ENCODE results near the gene SH2D2A. TPM values are rescaled to one million over a fixed set of nuclear protein-coding genes. Genes with fewer than 3 reads are reported as not detected.

SH2D2A gene
- total and polyA plus RNA-seq, 7 donors, result 0.25 to 0.82 (median 0.41) TPM; not detected in 1

GRCh38 chr1:156860113-156860627 lies 43.5 kb upstream of the SH2D2A start:
- WGBS, 3 donors, result 1% methylated on average over 35 of the region's 35 CpGs
- peak; percentile 85 for TF ChIP-seq CTCF (IDR thresholded peaks at IDR 0.05)
- H3K4me1 ChIP-seq, result peaks cover 19% of the 10 kb centered on the region
- no peaks in the 10 kb centered on the region for H3K36me3 ChIP-seq (ENCODE audit: insufficient read depth in 1 of 2, low read depth in 1 of 2)
- no peaks in the 10 kb centered on the region for H3K9me3 ChIP-seq
- peak; percentile 44 to 73 for DNase-seq
- H3K4me3 ChIP-seq, result peak overlapping the region; percentile 59
- peaks cover 0 to 71% (median 17%) of the 10 kb centered on the region in 3 donors for H3K27me3 ChIP-seq (ENCODE audit: insufficient read depth in 3 of 3, low read length in 2 of 3)
- no peak overlapping the region for H3K27ac ChIP-seq
- intact Hi-C loops (cut with DNase I), result loop anchor here in 1 of 2 donors (2.0 kb wide), 1 partner anchor 21 kb away; no protein-coding TSS in a partner anchor
- ATAC-seq, result peak; percentile 65 to 93 (median 84)

DNA sequence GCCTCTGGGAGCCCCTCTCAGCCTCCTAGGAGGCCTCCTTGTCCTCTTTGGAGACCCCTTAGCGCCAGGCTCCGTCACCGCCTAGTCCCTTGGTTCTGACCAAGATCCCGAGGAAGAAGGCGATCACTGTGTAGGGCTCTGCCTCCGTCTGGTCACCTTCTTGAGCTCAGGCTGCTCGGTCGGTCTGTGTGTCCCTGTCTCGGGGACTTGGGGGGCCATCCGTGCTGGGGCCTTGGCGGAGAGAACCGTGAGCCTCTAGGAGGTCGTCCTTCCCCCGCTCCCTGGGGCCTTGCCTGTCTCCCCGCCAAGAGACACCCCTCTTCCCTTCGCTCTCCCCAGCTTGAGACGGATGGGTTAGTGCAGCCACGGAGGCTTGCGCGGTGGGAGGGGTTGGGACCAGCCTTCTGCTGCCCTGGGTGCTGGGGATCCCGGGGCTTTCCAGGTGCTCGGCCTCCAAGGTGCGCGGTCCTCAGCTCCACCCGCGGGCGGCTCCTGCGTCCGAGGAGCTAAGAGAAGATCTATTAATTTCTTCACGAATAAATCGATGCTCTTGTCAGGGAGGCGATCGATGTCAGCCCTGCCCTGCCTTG lies 43.0 kb upstream of the SH2D2A start:
- no peaks in the 10 kb centered on the region for H3K36me3 ChIP-seq (ENCODE audit: insufficient read depth in 1 of 2, low read depth in 1 of 2)
- intact Hi-C loops (cut with DNase I), result loop anchor here (1.0 to 2.0 kb wide), 2 partner anchors 21 to 61 kb away; no protein-coding TSS in a partner anchor
- no peak overlapping the region for H3K27ac ChIP-seq
- no peak for TF ChIP-seq CTCF (IDR thresholded peaks at IDR 0.05)
- DNase-seq, result no peak
- H3K9me3 ChIP-seq, result no peaks in the 10 kb centered on the region
- 1 to 3% (median 1%) methylated on average over 31 to 33 of the region's 33 CpGs for WGBS, 3 donors
- ATAC-seq, result peak; percentile 27 to 67 (median 54)
- peak overlapping the region; percentile 59 for H3K4me3 ChIP-seq
- peaks cover 0 to 71% (median 17%) of the 10 kb centered on the region in 3 donors for H3K27me3 ChIP-seq (ENCODE audit: insufficient read depth in 3 of 3, low read length in 2 of 3)
- H3K4me1 ChIP-seq, result peaks cover 19% of the 10 kb centered on the region

DNA sequence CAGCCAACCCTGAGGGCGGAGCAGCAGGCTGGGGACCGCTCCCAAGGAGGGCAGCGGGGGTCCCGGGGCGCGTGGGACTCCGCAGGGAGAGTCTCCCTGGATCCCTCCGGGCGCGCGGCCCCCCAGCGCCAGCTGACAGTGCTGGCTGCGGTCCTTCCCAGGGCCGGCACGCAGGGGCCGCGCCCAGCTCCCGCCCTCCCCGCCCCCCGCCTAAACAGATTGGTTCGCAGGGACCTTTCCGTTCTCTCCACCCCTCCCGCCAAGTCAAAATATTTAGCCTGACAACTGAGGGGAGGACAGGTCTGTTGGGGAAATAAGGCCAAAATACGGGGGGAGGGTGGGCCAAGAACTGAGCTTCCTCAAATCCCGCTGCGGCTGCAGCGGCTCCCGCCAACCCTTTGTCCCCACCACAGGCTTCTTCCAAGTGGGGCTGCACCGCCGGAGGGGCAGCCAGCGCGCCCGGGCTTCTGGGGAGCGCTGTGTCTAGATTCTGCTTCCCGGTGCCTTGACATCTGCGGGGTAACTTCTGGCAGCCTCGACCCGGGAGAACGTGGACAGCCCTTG lies 42.4 kb upstream of the SH2D2A start, which contains the start of gene INSRR:
Gene INSRR (minus strand): TSS at position 159 of the 564 bp plus-strand sequence. CDS start 496 bp downstream, outside the sequence.
- no peak for TF ChIP-seq CTCF (IDR thresholded peaks at IDR 0.05)
- peak within 1 kb of the TSS; percentile 59 for H3K4me3 ChIP-seq
- WGBS, 3 donors, result 2 to 4% (median 2%) methylated on average over 34 to 39 of the region's 39 CpGs
- intact Hi-C loops (cut with DNase I), result loop anchor here (1.0 to 2.0 kb wide), 2 partner anchors 20 to 61 kb away; no protein-coding TSS in a partner anchor
- H3K9me3 ChIP-seq, result no peaks in the 10 kb centered on the region
- H3K36me3 ChIP-seq (ENCODE audit: insufficient read depth in 1 of 2, low read depth in 1 of 2), result no peaks in the 10 kb centered on the region
- peak in 3 of 4 donors; percentile 13 to 23 (median 14) for ATAC-seq
- no peak for DNase-seq
- peaks cover 0 to 65% (median 17%) of the 10 kb centered on the region in 3 donors for H3K27me3 ChIP-seq (ENCODE audit: insufficient read depth in 3 of 3, low read length in 2 of 3)
- H3K27ac ChIP-seq, result no peak within 1 kb of the TSS
- H3K4me1 ChIP-seq, result peaks cover 19% of the 10 kb centered on the region

DNA sequence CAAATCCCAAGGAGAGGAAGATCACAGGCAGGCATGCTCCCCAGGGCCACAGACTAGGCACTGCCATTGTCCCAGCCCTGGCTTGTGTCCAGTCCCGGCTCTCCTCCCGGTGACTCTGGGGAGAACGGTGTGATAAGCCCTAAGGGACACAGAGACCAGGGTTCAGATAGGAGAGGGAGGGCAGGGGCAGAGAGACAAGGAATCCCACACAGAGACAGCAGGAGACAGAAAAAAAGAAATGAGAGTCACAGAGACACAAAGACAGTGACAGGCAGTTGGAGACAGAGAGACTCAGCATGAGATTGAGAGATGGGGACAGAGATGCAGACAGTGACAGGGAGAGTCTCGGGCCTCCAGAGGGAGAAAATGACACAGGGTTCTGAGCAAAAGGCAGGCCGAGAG lies 41.9 kb upstream of the SH2D2A start:
- no peak for TF ChIP-seq CTCF (IDR thresholded peaks at IDR 0.05)
- H3K4me1 ChIP-seq, result peaks cover 19% of the 10 kb centered on the region
- peaks cover 0 to 60% (median 17%) of the 10 kb centered on the region in 3 donors for H3K27me3 ChIP-seq (ENCODE audit: insufficient read depth in 3 of 3, low read length in 2 of 3)
- no peaks in the 10 kb centered on the region for H3K9me3 ChIP-seq
- H3K27ac ChIP-seq, result no peak overlapping the region
- ATAC-seq, result no peak
- DNase-seq, result no peak
- H3K36me3 ChIP-seq (ENCODE audit: insufficient read depth in 1 of 2, low read depth in 1 of 2), result no peaks in the 10 kb centered on the region
- WGBS, 3 donors, result 9 to 20% (median 14%) methylated on average over 4 to 5 of the region's 5 CpGs
- intact Hi-C loops (cut with DNase I), result loop anchor here in 1 of 2 donors (2.0 kb wide), 1 partner anchor 20 kb away; no protein-coding TSS in a partner anchor
- H3K4me3 ChIP-seq, result peak overlapping the region; percentile 59

All from psoas muscle (tissue), 8 donors.